ENCODE measurements around the gene CD300LD. TPM values are rescaled to one million over a fixed set of nuclear protein-coding genes. Genes with fewer than 3 reads are reported as not detected.
"Not testable (repeated sequence)": the region's sequence is repeated elsewhere in the genome, so short reads cannot be mapped to it uniquely, and the experiment has no call there.

Gene CD300LD
- not detected in 2 replicates for total RNA-seq (2014; rRNA removed; shearing (Covaris generic))

DNA sequence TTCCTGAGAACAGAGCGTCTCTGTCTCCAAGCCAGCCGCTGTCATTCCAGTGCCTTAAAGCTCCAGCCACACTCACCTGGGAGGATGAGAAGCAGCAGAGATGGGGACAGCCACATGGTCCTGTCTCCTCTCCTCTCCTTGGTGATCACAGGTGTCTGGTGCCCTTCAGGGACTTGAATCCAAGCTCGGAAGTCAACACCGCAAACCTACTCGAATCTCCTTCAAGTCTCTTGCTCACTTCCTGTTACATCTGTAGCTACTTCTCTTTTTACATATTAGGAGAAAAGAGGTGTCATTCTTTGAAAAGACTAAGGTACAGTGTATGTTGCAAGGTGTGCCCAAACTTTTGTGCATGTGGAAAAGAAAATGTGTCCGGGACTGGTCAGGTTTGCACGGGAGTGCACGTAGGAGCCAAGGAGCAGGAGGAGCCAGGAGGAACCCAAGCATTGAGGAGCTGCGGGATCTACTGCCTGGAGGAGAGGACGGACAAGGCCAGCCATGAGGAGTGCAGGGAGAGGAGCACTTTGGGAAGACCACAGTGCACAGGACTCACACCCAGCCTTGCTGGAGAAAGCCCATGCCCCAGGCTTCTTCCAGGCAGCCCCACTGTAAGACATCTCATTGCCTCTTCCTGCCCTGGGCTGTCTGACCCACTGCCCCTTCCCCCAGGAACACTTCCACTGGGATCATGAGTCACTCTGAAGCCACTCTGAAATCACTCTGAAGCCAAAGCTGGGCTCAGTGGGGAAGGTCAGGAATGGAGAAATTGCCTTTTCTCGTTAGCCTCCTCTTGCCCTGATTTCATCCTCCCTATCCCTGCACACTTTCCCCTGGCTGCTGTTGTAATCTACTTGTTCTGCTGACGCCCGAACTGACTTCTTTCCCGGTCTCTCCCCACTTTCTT is at the start of gene CD300LD:
Gene CD300LD (minus strand): TSS at position 197 of the 904 bp plus-strand sequence. CDS start 81 bp downstream, at position 116.
- no peak for DNase-seq (ENCODE audit: low spot score)

DNA sequence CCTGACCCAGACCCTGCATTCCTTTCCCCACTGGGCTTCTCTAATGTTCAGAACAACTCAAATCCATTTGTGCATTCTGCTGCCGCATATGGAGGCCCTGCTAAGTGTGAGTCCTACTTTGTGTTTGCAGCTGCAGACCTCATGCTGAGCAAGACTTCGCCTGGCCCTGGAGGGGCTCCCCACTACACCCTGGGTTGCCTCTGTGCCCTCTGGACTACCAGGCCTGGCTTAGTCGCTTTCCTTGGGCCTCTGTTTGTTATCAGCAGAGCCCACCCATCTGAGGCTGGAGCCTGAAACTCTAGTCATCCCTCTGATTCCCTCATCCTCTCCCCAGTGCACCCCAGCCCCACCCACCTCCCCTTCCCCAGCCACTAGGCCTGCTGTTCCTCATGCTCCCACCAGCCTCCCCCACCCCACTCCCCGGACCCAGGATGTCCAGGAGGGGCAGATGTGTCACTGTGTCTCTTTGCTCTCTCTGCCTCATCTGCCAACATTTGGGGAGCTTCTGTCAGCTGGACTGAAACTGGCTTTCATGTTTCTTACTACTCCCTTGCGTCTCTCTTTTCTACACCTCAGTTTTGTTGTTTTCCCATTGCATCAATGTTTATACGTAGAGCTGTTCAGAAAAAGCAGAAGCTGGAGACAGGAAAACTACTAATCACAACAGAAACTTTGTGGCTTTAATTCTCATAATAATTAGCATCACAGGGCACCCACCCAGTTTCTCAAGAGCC is 49.3 kb upstream of the CD300LD start:
- DNase-seq (ENCODE audit: low spot score), result no peak

- DNase-seq (ENCODE audit: low spot score), result no peak
Observed at GRCh38 chr17:74639704-74640151, 47.6 kb upstream of the CD300LD start.

DNA sequence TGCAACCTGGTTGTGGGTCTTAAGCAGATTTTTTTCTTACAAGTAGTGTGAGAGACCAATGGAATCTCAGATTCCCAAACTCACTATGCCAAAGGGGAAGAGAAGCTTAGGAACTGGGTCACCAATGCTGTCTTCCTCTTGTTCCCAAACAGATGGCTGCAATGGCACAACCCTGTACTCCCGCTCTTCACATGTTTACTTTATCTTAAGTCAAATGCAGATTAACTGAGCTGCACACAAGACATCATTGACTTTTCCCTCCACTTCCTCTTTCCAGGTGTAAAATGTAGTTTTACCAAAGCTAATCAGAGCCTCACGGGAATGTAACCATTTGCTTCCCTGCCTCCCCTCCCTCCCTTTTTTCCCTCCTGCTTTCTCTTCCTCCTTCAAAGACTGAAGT is 45.8 kb upstream of the CD300LD start:
- no peak for DNase-seq (ENCODE audit: low spot score)

DNA sequence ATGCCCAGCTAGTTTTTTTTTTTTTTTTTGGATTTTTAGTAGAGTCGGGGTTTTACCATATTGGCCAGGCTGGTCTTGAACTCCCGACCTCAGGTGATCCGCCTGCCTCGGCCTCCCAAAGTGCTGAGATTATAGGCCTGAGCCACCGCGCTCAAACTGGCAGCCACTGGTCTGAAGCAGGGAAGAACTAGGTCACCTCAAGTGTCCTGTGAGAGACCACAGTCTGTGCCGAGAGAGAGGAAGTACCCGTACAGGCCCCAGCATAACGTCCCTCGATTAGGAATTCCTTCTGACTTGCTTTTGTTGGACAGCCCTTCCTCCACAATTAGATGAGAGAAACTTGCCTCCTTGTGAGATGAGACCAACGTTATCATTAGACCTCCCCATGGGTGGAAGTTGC is 45.2 kb upstream of the CD300LD start:
- no peak for DNase-seq (ENCODE audit: low spot score)

- not testable (repeated sequence) for DNase-seq (ENCODE audit: low spot score)
Observed at GRCh38 chr17:74636541-74637085, 44.5 kb upstream of the CD300LD start.

DNA sequence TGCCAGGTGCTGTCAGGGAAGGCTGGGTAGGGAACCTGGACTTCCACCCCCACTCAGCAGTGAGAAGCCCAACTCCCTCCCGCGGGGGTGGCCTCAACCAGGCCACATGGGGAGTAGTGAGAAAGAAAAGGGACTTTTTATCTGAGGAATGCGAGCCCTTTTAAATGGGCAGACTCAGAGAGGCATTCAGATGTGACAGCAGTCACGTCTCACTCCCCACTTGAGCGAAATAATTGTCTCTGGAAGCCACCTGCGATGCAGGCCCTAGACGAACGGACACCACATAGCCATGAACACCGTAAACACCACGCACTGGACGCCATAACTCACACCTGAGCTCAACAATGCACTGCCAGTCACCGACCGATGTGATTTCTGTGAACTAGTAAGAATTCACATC is 43.3 kb upstream of the CD300LD start:
- no peak for DNase-seq (ENCODE audit: low spot score)

GRCh38 chr17:74633326-74633725 is 41.2 kb upstream of the CD300LD start:
- no peak for DNase-seq (ENCODE audit: low spot score)

DNA sequence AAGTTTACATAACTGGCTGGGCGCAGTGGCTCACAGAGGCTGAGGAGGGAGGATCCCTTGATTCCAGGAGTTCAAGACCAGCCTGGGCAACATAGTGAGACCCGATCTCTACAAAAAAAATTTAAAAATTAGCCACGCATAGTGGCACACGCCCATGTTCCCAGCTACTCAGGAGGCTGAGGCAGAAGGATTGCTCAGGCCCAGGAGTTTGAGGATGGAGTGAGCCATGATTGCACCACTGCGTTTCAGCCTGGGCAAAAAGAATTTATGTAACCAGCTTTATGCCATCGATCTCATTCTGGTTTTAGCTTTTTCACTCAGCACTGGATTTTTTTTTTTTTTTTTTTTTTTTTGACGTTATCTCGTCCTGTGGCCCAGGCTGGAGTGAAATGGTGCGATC is 40.5 kb upstream of the CD300LD start:
- no peak for DNase-seq (ENCODE audit: low spot score)

GRCh38 chr17:74631468-74632450 is 39.7 kb upstream of the CD300LD start:
- DNase-seq (ENCODE audit: low spot score), result no peak

DNA sequence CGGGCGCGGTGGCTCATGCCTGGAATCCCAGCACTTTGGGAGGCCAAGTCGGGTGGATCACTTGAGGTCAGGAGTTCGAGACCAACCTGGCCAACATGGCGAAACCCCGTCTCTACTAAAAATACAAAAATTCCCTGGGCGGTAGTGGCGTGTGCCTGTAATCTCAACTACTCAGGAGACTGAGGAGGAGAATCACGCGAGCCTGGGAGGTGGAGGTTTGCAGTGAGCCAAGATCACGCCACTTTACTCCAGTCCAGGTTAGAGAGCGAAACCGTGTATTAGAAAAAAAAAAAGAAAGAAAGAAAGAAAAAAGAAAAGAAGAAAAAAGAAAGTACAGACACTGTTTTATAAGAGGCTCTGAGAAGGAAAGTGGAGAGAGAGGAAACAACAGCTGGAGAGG is 38.2 kb upstream of the CD300LD start:
- DNase-seq (ENCODE audit: low spot score), result not testable (repeated sequence)

GRCh38 chr17:74625661-74626060 is 33.6 kb upstream of the CD300LD start:
- DNase-seq (ENCODE audit: low spot score), result no peak

DNA sequence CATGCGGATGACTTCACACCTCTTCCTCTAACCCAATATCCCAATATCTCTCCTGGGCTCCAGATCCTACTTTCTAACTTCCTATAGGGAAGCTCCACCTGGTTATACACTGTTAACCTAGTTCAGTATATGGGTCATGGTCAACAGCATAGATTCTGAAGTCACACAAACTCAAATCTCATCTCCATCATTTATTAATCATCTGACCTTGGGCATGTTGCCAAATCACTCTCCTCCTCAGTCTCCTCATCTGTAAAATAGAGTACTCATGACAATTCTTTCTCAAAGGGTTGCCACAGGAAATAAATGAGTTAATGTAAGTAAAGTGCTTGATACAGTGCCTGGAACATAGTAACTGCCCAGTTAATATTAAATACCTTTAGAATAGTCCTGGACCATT is 32.0 kb upstream of the CD300LD start:
- no peak for DNase-seq (ENCODE audit: low spot score)

- no peak for DNase-seq (ENCODE audit: low spot score)
Observed at GRCh38 chr17:74623693-74624093, 31.6 kb upstream of the CD300LD start, which contains the start of gene CD300E. Gene CD300E, minus strand, starts transcription at chr17:74623738. Its CDS starts 117 bp downstream, at chr17:74623621.

- DNase-seq (ENCODE audit: low spot score), result no peak
Observed at GRCh38 chr17:74619077-74619673, 27.1 kb upstream of the CD300LD start.

DNA sequence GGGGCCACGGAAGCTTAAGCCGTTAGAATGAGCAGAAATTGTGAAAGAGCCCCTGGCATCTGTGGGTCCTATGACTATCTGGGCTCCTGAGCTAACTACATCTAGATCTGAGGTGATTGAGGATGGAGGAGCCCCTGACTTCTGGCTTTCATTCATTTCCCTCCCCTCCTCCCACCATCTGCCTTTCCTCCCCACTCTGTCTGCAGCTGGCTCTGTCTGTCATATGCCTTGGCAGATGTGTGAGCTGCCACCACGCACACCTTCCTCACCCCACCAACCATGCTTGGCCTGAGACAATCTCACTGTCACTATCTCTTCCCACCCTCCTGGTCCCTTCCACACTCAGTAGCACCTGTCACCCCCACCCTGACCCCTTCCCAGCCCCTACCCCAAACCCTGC is 26.4 kb upstream of the CD300LD start:
- DNase-seq (ENCODE audit: low spot score), result no peak

DNA sequence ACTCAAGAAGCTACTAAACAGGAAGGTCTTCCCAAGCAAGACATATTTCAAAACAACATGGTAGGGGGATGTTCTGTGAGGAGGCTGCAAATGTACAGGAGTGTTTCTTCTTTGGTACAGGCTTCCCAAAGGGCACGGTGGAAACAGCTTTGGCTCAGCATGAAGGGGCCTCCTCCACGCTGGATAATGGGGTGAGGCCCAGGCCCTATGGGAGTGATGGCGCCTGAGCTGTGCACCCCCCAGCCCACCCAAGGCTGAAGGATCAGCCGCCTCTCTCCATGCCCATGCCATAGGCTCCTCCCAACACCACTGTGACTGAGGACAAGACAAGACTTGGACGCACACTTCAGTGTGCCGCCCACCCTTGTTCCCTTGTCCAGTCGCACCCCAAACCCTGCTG is 24.6 kb upstream of the CD300LD start:
- no peak for DNase-seq (ENCODE audit: low spot score)

GRCh38 chr17:74612046-74612445 is 20.0 kb upstream of the CD300LD start:
- no peak for DNase-seq (ENCODE audit: low spot score)

GRCh38 chr17:74610108-74610507 is 18.0 kb upstream of the CD300LD start:
- peak; percentile 21 for DNase-seq (ENCODE audit: low spot score)

- DNase-seq (ENCODE audit: low spot score), result no peak
Observed at GRCh38 chr17:74608511-74608910, 16.4 kb upstream of the CD300LD start.

DNA sequence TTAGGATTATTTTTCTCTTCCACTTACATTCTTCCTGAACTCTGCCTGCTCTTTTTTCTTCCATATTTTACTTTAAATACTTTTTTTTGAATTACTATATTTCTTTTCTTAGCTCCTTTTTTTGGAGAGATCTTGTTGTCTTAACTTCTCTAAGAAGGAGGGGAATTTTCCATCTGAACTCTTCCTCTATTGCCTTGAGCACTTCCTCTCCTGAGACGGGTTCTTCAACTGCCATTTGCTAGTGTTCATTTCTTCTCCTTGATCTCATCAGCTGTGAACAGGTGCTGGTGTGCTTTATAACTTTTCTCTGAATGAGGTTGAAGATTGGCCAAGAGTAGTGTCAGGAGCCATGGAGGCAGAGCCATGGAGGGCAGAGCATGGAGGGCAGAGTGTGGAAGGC is 15.1 kb upstream of the CD300LD start:
- no peak for DNase-seq (ENCODE audit: low spot score)
